Vagina (tissue), 2 donors: ENCODE data around the gene ZNF142. TPM values are rescaled to one million over a fixed set of nuclear protein-coding genes. Genes with fewer than 3 reads are reported as not detected.

ENCODE experiments used
- DNase-seq, 2 donors: peaks; one replicate each; pipeline ENCODE4 v3.0.0-alpha.2; 2017; ENCODE audit errors: extremely low spot score in 2 of 2
- H3K27ac ChIP-seq: fragments of 200-600 bp; sonication (generic); one replicate; pipeline ENCODE4 v1.5.1; 2019
- H3K27me3 ChIP-seq: fragments of 200-600 bp; sonication (generic); one replicate; pipeline ENCODE4 v1.5.1; 2019
- H3K36me3 ChIP-seq, 2 donors: fragments of 200-600 bp; sonication (generic); one replicate each; pipeline ENCODE4 v1.5.1; 2017 to 2019
- H3K4me1 ChIP-seq: fragments of 200-600 bp; sonication (generic); one replicate; pipeline ENCODE4 v1.5.1; 2019
- H3K4me3 ChIP-seq, 2 donors: fragments of 200-600 bp; sonication (generic); 1 replicate in 1 of 2; 2 replicates in 1 of 2; pipeline ENCODE4 v1.5.1; 2016 to 2019
- H3K9me3 ChIP-seq: fragments of 200-600 bp; sonication (generic); one replicate; pipeline ENCODE4 v1.5.1; 2019
- CTCF ChIP-seq, 3 experiments: fragments of 450-650 bp in 2 of 3; fragments of 200-600 bp in 1 of 3; sonication (generic) in 1 of 3; IDR thresholded peaks; one replicate each; pipeline ENCODE4 v1.5.1; 2017 to 2019; ENCODE audit warnings: antibody characterized with exemption in 3 of 3, mild to moderate bottlenecking in 2 of 3, moderate library complexity in 2 of 3
- POLR2A ChIP-seq, 2 donors: fragments of 450-650 bp; IDR thresholded peaks; one replicate each; pipeline ENCODE4 v1.6.1; 2017; ENCODE audit warnings: antibody characterized with exemption in 2 of 2, mild to moderate bottlenecking in 2 of 2, moderate library complexity in 2 of 2
- POLR2AphosphoS5 ChIP-seq, 2 donors: sonication (generic); formaldehyde crosslinking; IDR thresholded peaks; one replicate each; pipeline ENCODE4 v1.9.0; 2017; ENCODE audit warnings: antibody characterized with exemption in 2 of 2, mild to moderate bottlenecking in 2 of 2, low read depth in 1 of 2; ENCODE audit not compliant: insufficient read depth in 1 of 2
- intact Hi-C: fragments of 100-400 bp; cut with DNase I; formaldehyde crosslinking; loops from one replicate; pipeline ENCODE4 v1.15.1; 2023
- total RNA-seq: library from RNA; depleted of rRNA; stranded (reverse); fragments of >200 nt; gene quantifications from one replicate; pipeline ENCODE4 v1.2.3, GENCODE V29; 2016

Gene ZNF142
- total RNA-seq, 1 donor from 2014 or later, result 22.8 TPM

GRCh38 chr2:218622606-218623365 is 36.6 kb downstream of the ZNF142 start:
- no peaks in the 10 kb centered on the region for H3K9me3 ChIP-seq
- H3K4me1 ChIP-seq, result no peaks in the 10 kb centered on the region
- TF ChIP-seq POLR2AphosphoS5 (IDR thresholded peaks at IDR 0.05; ENCODE audit: insufficient read depth in 1 of 2, low read depth in 1 of 2) (no peak), CTCF (IDR thresholded peaks at IDR 0.05) (no peak), POLR2A (IDR thresholded peaks at IDR 0.05) (no peak)
- DNase-seq, result no peak
- H3K36me3 ChIP-seq, result no peaks in the 10 kb centered on the region
- H3K27me3 ChIP-seq, result no peaks in the 10 kb centered on the region
- H3K4me3 ChIP-seq, result no peak overlapping the region
- intact Hi-C loops, result no loop called here
- no peak overlapping the region for H3K27ac ChIP-seq

- DNase-seq, result no peak
- intact Hi-C loops, result no loop called here
- Histone ChIP-seq H3K4me1 (no peaks in the 10 kb centered on the region), H3K27ac (no peak overlapping the region), H3K27me3 (no peaks in the 10 kb centered on the region), H3K4me3 (no peak overlapping the region), H3K36me3 (no peaks in the 10 kb centered on the region), H3K9me3 (no peaks in the 10 kb centered on the region)
- TF ChIP-seq POLR2A (IDR thresholded peaks at IDR 0.05) (no peak), CTCF (IDR thresholded peaks at IDR 0.05) (no peak), POLR2AphosphoS5 (IDR thresholded peaks at IDR 0.05; ENCODE audit: insufficient read depth in 1 of 2, low read depth in 1 of 2) (no peak)
Measured at GRCh38 chr2:218621007-218621406, 38.4 kb downstream of the ZNF142 start.

- no peak overlapping the region for H3K27ac ChIP-seq
- no peak for DNase-seq
- no peaks in the 10 kb centered on the region for H3K27me3 ChIP-seq
- no peaks in the 10 kb centered on the region for H3K9me3 ChIP-seq
- intact Hi-C loops, result no loop called here
- H3K4me1 ChIP-seq, result no peaks in the 10 kb centered on the region
- H3K4me3 ChIP-seq, result no peak overlapping the region
- H3K36me3 ChIP-seq, result no peaks in the 10 kb centered on the region
- TF ChIP-seq POLR2AphosphoS5 (IDR thresholded peaks at IDR 0.05; ENCODE audit: insufficient read depth in 1 of 2, low read depth in 1 of 2) (no peak), CTCF (IDR thresholded peaks at IDR 0.05) (no peak), POLR2A (IDR thresholded peaks at IDR 0.05) (no peak)
Measured at GRCh38 chr2:218618102-218618860, 41.1 kb downstream of the ZNF142 start.

GRCh38 chr2:218615868-218616315 is 43.5 kb downstream of the ZNF142 start:
- DNase-seq, result no peak
- Histone ChIP-seq H3K4me1 (no peaks in the 10 kb centered on the region), H3K27ac (no peak overlapping the region), H3K9me3 (no peaks in the 10 kb centered on the region), H3K36me3 (no peaks in the 10 kb centered on the region), H3K27me3 (no peaks in the 10 kb centered on the region), H3K4me3 (no peak overlapping the region)
- TF ChIP-seq POLR2A (IDR thresholded peaks at IDR 0.05) (no peak), CTCF (IDR thresholded peaks at IDR 0.05) (no peak), POLR2AphosphoS5 (IDR thresholded peaks at IDR 0.05; ENCODE audit: insufficient read depth in 1 of 2, low read depth in 1 of 2) (no peak)
- intact Hi-C loops, result no loop called here
